SJSA1 (cell line): ENCODE results near the gene PCSK6. TPM values are rescaled to one million over a fixed set of nuclear protein-coding genes. Genes with fewer than 3 reads are reported as not detected.

Experiments
- DNase-seq, 2 experiments: peaks; one replicate each; pipeline ENCODE4 v3.0.0-alpha.2; 2015 to 2020; ENCODE audit warnings: low spot score in 2 of 2, low read depth in 1 of 2
- H3K27ac ChIP-seq: fragments of 250-450 bp; sonication (Bioruptor Pico); 2 replicates; pipeline ENCODE4 v1.5.1; 2020; ENCODE audit warnings: mild to moderate bottlenecking, moderate library complexity
- H3K27me3 ChIP-seq: fragments of 250-450 bp; sonication (Bioruptor Pico); replicated peaks from 2 replicates; pipeline ENCODE4 v1.5.1; 2020; ENCODE audit warnings: mild to moderate bottlenecking, moderate library complexity
- H3K36me3 ChIP-seq: fragments of 250-450 bp; sonication (Bioruptor Pico); 2 replicates; pipeline ENCODE4 v1.5.1; 2020; ENCODE audit warnings: mild to moderate bottlenecking
- H3K4me1 ChIP-seq: fragments of 250-450 bp; sonication (Bioruptor Pico); replicated peaks from 2 replicates; pipeline ENCODE4 v1.6.1; 2021; ENCODE audit warnings: mild to moderate bottlenecking
- H3K4me3 ChIP-seq: fragments of 250-450 bp; sonication (Bioruptor Pico); 2 replicates; pipeline ENCODE4 v1.5.1; 2020; ENCODE audit warnings: mild to moderate bottlenecking
- H3K9me3 ChIP-seq: fragments of 250-450 bp; sonication (Bioruptor Pico); replicated peaks from 2 replicates; pipeline ENCODE4 v1.5.1; 2020; ENCODE audit warnings: mild to moderate bottlenecking
- total RNA-seq: library from RNA; depleted of rRNA; stranded (reverse); fragments of >200 nt; shearing (Covaris generic); gene quantifications from 2 replicates; pipeline ENCODE4 v1.2.3, GENCODE V29; 2014

Gene PCSK6
- total RNA-seq, 1 experiment from 2014 or later = 1.7 TPM

DNA sequence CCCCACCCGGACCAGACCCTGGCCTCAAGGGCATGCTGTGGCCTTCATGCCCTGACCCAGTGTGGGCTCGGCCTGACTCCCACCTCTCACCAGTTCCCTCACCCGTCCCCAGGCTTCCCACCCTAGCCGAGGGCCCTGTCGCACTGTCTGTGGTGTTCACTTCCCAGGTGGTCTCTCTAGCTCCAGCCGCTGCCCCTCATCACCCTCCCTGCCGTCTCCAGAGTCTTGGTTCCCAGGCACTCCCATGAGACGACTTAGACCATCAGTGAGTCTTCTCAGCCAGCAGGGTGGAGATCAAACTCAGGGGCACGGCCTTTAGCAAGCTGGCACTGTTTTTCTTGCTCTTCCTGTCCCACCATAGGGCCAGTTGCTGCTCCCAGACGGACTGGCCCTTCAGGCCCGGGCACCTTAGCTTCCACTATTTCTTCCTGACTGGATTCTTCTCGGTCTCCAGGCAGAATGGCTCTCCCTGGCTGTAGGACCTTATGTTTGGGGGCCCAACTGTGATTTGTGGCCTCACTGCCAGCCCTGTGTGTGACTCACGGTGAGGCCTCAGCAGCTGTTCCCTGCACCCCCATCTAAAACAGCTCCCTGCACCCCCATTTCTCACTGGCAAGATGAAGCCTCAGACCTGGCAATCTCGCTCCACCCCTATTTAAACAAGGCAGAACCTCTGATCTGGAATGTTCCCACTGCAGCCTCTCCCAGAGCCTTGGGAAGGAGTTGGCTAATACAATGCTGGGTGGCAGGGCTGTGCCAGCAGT is 9.4 kb upstream of the PCSK6 start:
- no peak overlapping the region for H3K4me3 ChIP-seq
- H3K36me3 ChIP-seq = no peaks in the 10 kb centered on the region
- peak in 1 of 2 experiments; percentile 28 for DNase-seq
- no peaks in the 10 kb centered on the region for H3K9me3 ChIP-seq
- 0 out of 2 replicates have a peak, but pooled peaks cover 6% of the 10 kb centered on the region for H3K27me3 ChIP-seq
- no peak overlapping the region for H3K27ac ChIP-seq
- H3K4me1 ChIP-seq = no peaks in the 10 kb centered on the region

DNA sequence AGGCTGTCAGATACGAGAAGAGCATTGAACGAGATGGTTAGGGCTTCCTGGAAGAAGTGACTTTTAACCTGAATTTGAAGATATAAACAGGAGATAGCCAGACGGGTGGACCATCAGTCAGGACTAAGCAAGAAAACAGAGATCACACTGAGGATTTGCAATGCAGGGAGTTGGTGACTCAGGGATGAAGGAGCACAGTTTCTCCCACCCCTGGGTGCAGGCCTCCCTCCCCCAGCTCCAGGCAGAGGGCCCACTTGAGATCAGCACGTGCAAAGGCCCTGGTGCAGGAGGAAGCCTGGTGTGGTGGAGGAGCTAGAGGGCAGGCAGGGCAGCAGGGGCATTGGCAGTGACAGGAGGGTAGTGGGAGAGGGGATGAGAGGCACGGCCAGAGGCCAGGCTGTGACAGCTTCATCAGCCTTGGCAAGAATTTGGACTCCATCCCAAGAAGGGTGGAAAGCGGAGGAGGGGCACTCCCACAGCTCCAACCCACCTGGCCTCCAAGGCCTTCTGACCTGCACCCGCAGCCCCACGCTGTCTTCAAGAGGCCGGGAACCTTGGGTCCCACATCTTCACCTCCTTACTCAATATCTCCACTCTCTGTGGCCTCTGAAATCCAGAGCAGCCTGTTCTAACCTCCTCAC is 8.7 kb upstream of the PCSK6 start:
- Histone ChIP-seq H3K27me3 (0 out of 2 replicates have a peak, but pooled peaks cover 6% of the 10 kb centered on the region), H3K9me3 (no peaks in the 10 kb centered on the region)
- DNase-seq = peak in 1 of 2 experiments; percentile 31

DNA sequence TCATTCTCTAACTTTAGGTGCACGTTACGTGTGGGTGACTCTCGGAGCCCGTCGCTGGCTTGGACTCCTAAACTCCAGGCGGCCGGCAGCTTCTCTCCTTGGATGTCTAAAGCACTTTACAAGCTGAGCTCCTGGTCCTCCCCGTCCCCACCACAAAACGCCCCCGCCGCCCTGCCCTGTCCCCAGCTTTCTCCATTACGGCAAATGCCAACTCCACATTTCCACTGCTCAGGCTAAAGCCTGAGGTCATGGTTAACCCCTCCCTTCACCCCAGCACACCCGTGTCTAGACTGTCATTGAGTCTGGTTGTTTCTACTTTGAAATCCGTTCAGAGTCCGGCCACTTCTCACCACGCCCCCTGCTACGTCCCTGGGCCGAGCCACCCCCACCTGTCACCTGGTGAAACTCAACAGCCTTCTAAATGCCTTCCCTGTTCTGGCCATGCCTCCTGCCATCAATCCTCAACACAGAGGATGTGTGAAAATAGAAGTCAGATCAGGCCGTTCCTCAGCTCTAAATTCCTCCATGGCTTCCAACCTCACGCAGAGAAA is 8.1 kb upstream of the PCSK6 start:
- H3K27me3 ChIP-seq = 0 out of 2 replicates have a peak, but pooled peaks cover 6% of the 10 kb centered on the region
- H3K4me1 ChIP-seq = no peaks in the 10 kb centered on the region
- H3K27ac ChIP-seq = no peak overlapping the region
- H3K36me3 ChIP-seq = no peaks in the 10 kb centered on the region
- no peak overlapping the region for H3K4me3 ChIP-seq
- DNase-seq = no peak
- H3K9me3 ChIP-seq = no peaks in the 10 kb centered on the region

More for the DNA sequence above, 8.7 kb upstream of the PCSK6 start:
- no peak overlapping the region for H3K27ac ChIP-seq
- no peaks in the 10 kb centered on the region for H3K36me3 ChIP-seq
- no peaks in the 10 kb centered on the region for H3K4me1 ChIP-seq
- no peak overlapping the region for H3K4me3 ChIP-seq

DNA sequence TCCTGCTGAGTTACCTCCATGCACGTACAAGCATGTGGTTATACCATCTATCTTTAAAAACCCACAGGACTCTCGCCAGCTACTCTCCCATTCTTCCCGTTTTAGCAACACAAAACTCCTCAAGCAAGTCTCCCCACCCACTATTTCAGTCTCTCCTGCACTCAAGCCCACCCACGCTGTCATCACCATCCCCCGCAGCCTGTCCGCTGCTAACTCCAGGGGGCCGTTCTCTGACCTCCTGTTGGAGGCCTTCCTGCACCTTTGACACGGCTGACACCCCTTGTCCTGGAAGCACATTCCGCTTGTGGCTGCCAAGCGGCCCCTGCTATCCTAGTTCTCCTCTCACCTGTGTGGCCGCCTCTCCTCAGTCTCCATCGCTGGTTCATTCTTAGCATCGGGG is 7.5 kb upstream of the PCSK6 start:
- peak in 1 of 2 experiments; percentile 32 for DNase-seq
- no peaks in the 10 kb centered on the region for H3K4me1 ChIP-seq
- H3K9me3 ChIP-seq = no peaks in the 10 kb centered on the region
- H3K27me3 ChIP-seq = 0 out of 2 replicates have a peak, but pooled peaks cover 6% of the 10 kb centered on the region
- H3K27ac ChIP-seq = no peak overlapping the region
- H3K36me3 ChIP-seq = no peaks in the 10 kb centered on the region
- H3K4me3 ChIP-seq = no peak overlapping the region

DNA sequence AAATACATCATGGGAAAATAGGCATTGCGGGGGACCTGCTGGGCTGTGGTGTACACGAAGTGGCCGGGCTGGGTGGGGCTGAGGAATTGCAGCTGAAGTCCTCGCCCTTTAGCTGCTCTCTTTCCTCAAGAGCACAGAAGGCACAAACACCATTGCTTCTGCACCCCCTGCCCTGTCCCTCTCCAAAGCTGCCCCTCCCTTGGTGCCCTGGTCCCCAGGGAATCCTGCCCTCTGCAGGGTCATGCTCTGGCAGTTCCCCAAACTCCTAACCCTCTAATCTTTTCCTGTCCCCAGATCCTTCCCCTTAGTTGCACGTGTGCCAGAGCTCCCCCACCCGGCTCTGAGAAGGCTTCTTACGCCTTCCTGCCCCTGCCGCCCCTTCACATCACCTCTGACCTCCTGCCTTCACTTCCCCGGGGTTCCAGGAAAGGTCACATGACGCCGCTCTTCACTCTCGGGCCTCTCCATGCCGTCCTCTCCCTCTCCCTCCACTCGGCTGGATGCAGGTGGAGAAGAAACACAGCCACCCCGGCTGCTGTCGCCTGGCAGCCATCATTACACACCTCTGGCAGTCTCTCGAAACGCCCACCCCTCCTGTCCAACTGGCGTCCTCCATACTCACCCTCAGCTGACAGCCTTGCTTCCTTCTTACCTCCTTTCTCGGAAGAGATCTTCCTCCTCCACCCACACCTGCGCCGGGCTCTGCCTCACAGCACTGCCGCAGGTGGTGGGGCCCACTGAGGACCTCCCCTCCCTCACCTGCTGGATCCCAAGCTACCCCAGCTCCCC is 6.9 kb upstream of the PCSK6 start:
- Histone ChIP-seq H3K9me3 (no peaks in the 10 kb centered on the region), H3K27me3 (0 out of 2 replicates have a peak, but pooled peaks cover 6% of the 10 kb centered on the region), H3K27ac (no peak overlapping the region), H3K36me3 (no peaks in the 10 kb centered on the region), H3K4me1 (no peaks in the 10 kb centered on the region), H3K4me3 (no peak overlapping the region)
- peak in 1 of 2 experiments; percentile 32 for DNase-seq

DNA sequence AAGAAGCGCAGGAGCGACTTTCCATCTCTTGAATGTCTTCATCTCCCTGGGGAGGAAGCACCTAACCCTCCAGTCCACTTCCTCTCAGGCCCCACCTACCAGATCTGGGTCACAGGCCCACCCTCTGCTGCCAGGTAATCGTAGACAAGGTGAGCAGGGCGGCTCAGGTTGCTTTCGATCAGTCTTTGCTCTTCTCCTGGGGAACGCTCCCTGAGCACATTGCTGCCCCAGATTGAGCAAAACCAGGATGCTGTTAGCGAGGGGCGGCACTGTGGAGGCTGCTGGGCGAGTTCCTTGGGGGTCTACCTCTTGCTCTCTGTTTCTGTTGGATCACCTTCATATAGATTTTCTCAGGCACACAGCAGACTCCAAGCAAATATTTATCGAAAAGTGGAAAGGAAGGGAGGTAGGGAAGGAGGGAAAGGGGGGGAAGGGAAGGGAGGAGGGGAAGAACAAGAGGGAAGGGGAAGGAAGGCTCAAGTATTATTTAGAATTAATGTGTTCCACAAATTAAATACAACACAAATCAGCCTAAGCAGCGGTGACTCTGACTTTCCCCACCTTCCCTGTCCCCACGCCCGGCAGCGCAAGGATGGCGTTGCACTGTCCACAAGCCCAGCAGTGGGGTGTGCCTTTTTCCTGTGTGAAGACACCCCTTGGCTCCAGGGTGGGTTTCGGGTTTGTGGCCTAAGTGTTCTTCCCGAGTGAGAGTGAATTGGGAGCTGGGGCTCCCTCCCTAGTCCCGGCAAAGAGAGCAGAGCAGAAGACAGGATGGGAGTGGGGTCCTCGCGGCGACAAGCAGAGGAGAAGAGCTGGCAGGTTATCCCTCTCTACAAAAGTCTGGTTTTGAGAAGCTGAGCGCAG is 6.1 kb upstream of the PCSK6 start:
- Histone ChIP-seq H3K36me3 (no peaks in the 10 kb centered on the region), H3K4me1 (no peaks in the 10 kb centered on the region), H3K9me3 (no peaks in the 10 kb centered on the region), H3K4me3 (no peak overlapping the region), H3K27me3 (0 out of 2 replicates have a peak, but pooled peaks cover 6% of the 10 kb centered on the region), H3K27ac (no peak overlapping the region)
- no peak for DNase-seq

DNA sequence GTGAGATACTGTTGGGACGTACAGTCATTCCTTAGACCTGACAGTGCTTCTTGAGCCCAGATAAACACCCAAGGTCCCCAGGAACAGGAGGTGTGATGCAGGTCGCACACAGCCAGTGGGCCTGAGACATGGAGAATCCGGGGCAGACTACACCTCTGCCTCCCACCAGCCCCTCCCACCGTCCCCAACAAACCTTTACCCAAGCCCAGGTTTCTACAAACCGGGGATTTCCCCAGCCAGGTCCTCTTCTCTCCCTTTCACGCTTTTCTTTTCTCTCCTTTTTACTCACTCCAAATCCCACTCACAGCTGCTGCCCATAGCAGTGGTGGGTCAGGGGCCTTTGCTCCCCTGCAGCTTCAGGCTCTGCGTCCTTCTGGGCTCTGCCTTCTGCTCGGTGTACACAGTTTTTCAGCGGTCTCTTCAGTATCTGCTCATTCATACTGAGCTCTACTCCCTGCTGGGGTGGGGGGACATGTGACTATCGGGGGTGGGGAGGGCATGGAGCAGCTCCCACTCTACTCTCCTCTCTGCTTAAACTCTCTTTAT is 4.8 kb upstream of the PCSK6 start:
- no peak overlapping the region for H3K4me3 ChIP-seq
- peaks cover 4% of the 10 kb centered on the region; the same call in 1 of the 2 replicates for H3K4me1 ChIP-seq
- peaks cover 10% of the 10 kb centered on the region for H3K27me3 ChIP-seq
- no peak overlapping the region for H3K27ac ChIP-seq
- no peaks in the 10 kb centered on the region for H3K9me3 ChIP-seq
- no peaks in the 10 kb centered on the region for H3K36me3 ChIP-seq
- no peak for DNase-seq

DNA sequence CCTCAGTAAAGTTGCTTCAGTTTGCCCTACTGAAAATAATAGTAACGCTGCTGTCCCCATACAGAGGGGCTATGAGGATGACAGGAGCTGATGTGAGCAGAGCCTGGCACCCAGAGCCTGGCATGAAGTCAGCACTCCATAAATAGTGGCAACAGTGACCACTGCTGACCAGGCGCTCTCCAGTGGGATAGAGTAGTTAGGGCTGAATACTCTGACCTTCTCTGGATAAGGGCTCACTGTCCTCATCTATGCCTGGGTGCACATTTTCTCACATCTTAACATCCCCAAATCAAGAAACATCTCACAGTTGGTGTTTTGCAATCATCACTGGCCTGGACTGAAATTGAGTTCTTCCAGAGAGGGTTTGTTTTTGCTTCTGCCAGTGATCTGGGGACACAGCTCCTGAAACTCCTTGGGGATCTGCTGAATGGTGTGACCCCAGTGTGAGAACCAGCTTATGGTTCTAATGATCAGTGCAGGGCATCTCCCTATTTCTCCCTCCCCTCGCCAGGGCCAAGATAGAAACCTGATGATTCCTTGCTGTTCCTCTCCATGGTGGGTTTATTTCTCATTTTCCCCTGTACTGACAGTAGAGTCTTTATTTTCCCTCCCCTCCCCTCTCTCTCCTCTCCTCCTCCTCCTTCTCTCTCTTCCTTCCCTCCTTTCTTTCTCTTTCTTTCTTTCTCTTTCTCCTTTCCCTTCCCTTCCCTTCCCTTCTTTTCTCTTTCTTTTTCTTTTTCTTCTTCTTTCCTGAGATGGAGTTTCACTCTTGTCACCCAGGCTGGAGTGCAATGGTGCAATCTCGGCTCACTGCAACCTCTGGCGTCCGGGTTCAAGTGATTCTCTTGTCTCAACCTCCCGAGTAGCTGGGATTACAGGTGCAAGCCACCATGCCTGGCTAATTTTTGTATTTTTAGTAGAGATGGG is 3.5 kb upstream of the PCSK6 start:
- Histone ChIP-seq H3K27ac (no peak overlapping the region), H3K4me3 (no peak overlapping the region), H3K4me1 (peaks cover 7% of the 10 kb centered on the region; the same call in 1 of the 2 replicates), H3K36me3 (no peaks in the 10 kb centered on the region), H3K9me3 (no peaks in the 10 kb centered on the region), H3K27me3 (peaks cover 19% of the 10 kb centered on the region)
- DNase-seq = no peak

DNA sequence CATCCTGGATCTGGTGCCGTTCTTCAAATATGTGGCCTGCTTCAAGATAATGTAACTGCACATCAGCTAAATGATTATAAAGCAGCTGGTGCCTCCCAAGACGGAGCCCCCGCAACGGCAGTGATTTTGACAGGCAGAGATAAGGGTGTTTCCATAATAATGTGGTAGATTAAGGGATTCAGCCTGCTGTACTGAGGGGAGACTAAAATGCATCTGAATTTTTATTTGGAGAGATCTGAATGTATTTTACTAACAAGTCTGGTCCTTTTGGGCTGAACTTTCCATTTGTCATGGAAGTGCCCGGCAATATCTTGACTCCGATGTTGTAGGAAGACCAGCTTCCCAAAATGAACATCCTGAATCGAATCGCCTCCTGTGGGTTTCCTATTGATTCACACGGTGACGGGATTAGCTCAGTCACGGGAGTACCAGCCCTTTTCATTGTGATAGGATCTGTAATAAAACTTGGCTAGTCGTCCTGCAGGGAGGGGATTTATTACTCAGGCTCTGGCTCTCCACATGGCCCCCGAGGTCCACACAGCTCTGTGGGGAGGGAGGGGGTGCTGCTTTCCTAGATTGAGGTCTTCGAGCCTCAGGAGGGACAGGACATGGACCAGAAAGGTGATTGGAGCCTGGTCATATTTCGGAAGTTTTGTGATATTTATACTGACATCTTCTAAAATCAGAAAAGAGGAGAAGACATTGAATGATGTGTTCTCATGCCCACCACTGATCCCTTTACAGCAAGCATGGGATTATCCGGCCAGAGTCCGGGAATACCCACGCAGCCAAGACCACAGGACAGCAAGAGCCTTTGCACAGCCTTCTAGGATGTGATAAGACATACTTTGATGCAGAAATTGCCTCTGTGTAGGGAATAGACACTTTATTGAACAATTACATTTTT is 2.5 kb upstream of the PCSK6 start:
- Histone ChIP-seq H3K27me3 (peaks cover 26% of the 10 kb centered on the region), H3K9me3 (no peaks in the 10 kb centered on the region), H3K4me1 (peaks cover 7% of the 10 kb centered on the region; the same call in 1 of the 2 replicates), H3K4me3 (no peak overlapping the region), H3K36me3 (no peaks in the 10 kb centered on the region), H3K27ac (no peak overlapping the region)
- DNase-seq = no peak

DNA sequence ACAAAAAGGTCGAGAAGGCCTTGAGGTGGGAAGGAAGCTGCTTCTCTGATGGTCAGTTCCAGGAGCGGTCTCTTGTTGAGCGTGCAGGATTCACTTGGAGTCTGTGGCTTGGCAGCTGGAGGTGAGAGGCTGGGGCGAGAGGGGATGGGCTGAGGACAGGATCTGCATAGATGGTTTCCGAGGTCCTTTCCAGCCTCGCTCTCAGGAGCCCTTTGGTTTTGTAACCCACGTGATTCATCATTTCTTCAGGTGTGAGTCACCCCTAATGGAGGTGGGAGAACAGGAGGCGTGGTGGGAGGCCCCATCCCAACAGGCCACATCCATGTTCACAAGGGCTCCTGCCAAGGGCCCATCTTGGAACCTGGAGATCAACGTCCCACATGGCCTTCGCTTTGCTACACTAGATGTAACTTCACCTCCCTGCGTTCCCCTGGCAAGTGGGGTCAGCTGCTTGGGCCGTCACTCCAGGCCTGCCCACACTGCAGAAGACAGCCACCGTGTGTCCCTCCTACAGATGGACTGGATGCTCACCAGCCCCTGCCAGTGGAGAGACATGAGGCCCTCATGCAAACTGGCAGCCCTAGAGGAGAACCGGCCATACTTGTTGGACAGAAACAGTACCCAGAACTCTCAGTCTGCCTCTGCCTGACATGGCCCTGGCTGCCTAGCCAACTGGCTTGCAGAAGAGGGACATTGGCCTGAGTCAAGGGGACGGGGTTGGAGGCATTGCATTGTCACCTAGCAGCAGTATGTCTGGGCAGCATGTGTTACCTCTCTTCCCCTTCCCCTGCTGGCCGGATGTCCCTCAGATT is 1.6 kb upstream of the PCSK6 start:
- Histone ChIP-seq H3K27ac (no peak overlapping the region), H3K4me1 (peaks cover 7% of the 10 kb centered on the region; the same call in 1 of the 2 replicates), H3K4me3 (no peak overlapping the region), H3K36me3 (no peaks in the 10 kb centered on the region), H3K27me3 (peaks cover 32% of the 10 kb centered on the region), H3K9me3 (no peaks in the 10 kb centered on the region)
- DNase-seq = peak in 1 of 2 experiments; percentile 40
